OCI-LY1 (cell line): Measurements from ENCODE around the gene HSPA12A.

Source experiments
- H2AFZ ChIP-seq: fragments of 200-600 bp; sonication (generic), shearing (Covaris generic); 2 replicates; pipeline ENCODE4 v1.6.0; 2014; ENCODE audit warnings: antibody characterized with exemption, mild to moderate bottlenecking, low read length
- H3F3A ChIP-seq: fragments of 200-600 bp; sonication (generic), shearing (Covaris generic); 2 replicates; pipeline ENCODE4 v1.6.0; 2014; ENCODE audit warnings: mild to moderate bottlenecking, antibody characterized with exemption, low read length, moderate library complexity; ENCODE audit not compliant: insufficient read depth
- H3K27ac ChIP-seq: fragments of 200-600 bp; sonication (generic); 2 replicates; pipeline ENCODE4 v1.5.1; 2014; ENCODE audit warnings: low read length, mixed run types, mild to moderate bottlenecking, low read depth; ENCODE audit not compliant: poor library complexity, severe bottlenecking
- H3K27me3 ChIP-seq: fragments of 200-600 bp; sonication (generic); 2 replicates; pipeline ENCODE4 v1.6.0; 2014; ENCODE audit warnings: antibody characterized with exemption, mild to moderate bottlenecking, low read length, moderate library complexity; ENCODE audit not compliant: insufficient read depth
- H3K36me3 ChIP-seq: fragments of 200-600 bp; sonication (generic); 2 replicates; pipeline ENCODE4 v1.6.1; 2014; ENCODE audit warnings: mild to moderate bottlenecking, antibody characterized with exemption, low read length, moderate library complexity, mixed read lengths; ENCODE audit not compliant: insufficient read depth
- H3K4me1 ChIP-seq: fragments of 200-600 bp; sonication (generic); 2 replicates; pipeline ENCODE4 v1.5.1; 2014; ENCODE audit warnings: mild to moderate bottlenecking, low read length, moderate library complexity; ENCODE audit not compliant: insufficient read depth, severe bottlenecking
- H3K4me2 ChIP-seq: fragments of 200-600 bp; sonication (generic), shearing (Covaris generic); 2 replicates; pipeline ENCODE4 v1.6.1; 2014; ENCODE audit warnings: low read length
- H3K4me3 ChIP-seq: fragments of 200-600 bp; sonication (generic); 2 replicates; pipeline ENCODE4 v1.5.1; 2014; ENCODE audit warnings: low read length, low read depth, mild to moderate bottlenecking, mixed read lengths; ENCODE audit not compliant: poor library complexity, severe bottlenecking
- H3K79me2 ChIP-seq: fragments of 200-600 bp; shearing (Covaris generic); 2 replicates; pipeline ENCODE4 v1.6.1; 2016; ENCODE audit warnings: mixed run types, low read length, mixed read lengths; ENCODE audit not compliant: insufficient read depth
- H3K9ac ChIP-seq: fragments of 200-600 bp; sonication (generic), shearing (Covaris generic); 2 replicates; pipeline ENCODE4 v1.6.1; 2014; ENCODE audit warnings: mild to moderate bottlenecking, low read length, mixed read lengths
- H3K9me2 ChIP-seq: fragments of 200-600 bp; sonication (generic), shearing (Covaris generic); 2 replicates; pipeline ENCODE4 v1.6.1; 2014; ENCODE audit warnings: low read depth, mild to moderate bottlenecking, low read length, mixed read lengths
- H3K9me3 ChIP-seq: fragments of 200-600 bp; shearing (Covaris generic); 2 replicates; pipeline ENCODE4 v1.6.1; 2014; ENCODE audit warnings: low read length, mixed read lengths
- H4K20me1 ChIP-seq: fragments of 200-600 bp; sonication (generic), shearing (Covaris generic); 2 replicates; pipeline ENCODE4 v1.6.0; 2016; ENCODE audit warnings: mild to moderate bottlenecking, low read length; ENCODE audit not compliant: insufficient read depth
- EZH2 ChIP-seq: fragments of 200-600 bp; sonication (generic), shearing (Covaris generic); IDR thresholded peaks from 2 replicates; pipeline ENCODE4 v1.8.0; 2017; ENCODE audit warnings: borderline replicate concordance, mixed run types, mild to moderate bottlenecking, antibody characterized with exemption, low read length, moderate library complexity, mixed read lengths
- TF ChIP-seq, protein P1 (sequence below): fragments of 200-600 bp; sonication (generic), shearing (Covaris generic); IDR thresholded peaks from 2 replicates; pipeline ENCODE4 v1.5.1; 2017; ENCODE audit warnings: mild to moderate bottlenecking, antibody characterized with exemption, low read length, moderate library complexity, mixed read lengths

Gene HSPA12A

GRCh38 chr10:116696919-116697318, 45.4 kb downstream of the HSPA12A start:
- H3K4me2 ChIP-seq: no peak overlapping the region
- H3K27ac ChIP-seq: no peak overlapping the region
- H3K4me3 ChIP-seq: no peak overlapping the region
- no peaks in the 10 kb centered on the region for H3K27me3 ChIP-seq
- TF ChIP-seq EZH2: no peak
- TF ChIP-seq, protein P1, sequence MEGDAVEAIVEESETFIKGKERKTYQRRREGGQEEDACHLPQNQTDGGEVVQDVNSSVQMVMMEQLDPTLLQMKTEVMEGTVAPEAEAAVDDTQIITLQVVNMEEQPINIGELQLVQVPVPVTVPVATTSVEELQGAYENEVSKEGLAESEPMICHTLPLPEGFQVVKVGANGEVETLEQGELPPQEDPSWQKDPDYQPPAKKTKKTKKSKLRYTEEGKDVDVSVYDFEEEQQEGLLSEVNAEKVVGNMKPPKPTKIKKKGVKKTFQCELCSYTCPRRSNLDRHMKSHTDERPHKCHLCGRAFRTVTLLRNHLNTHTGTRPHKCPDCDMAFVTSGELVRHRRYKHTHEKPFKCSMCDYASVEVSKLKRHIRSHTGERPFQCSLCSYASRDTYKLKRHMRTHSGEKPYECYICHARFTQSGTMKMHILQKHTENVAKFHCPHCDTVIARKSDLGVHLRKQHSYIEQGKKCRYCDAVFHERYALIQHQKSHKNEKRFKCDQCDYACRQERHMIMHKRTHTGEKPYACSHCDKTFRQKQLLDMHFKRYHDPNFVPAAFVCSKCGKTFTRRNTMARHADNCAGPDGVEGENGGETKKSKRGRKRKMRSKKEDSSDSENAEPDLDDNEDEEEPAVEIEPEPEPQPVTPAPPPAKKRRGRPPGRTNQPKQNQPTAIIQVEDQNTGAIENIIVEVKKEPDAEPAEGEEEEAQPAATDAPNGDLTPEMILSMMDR: no peak
- no peaks in the 10 kb centered on the region for H3K79me2 ChIP-seq
- no peaks in the 10 kb centered on the region for H3K9me3 ChIP-seq
- H3K4me1 ChIP-seq: no peaks in the 10 kb centered on the region
- no peaks in the 10 kb centered on the region for H4K20me1 ChIP-seq
- H3K9ac ChIP-seq: no peak overlapping the region
- no peaks in the 10 kb centered on the region for H3K9me2 ChIP-seq
- no peaks in the 10 kb centered on the region for H3K36me3 ChIP-seq
- no peaks in the 10 kb centered on the region for H3F3A ChIP-seq
- H2AFZ ChIP-seq: no peak overlapping the region

DNA sequence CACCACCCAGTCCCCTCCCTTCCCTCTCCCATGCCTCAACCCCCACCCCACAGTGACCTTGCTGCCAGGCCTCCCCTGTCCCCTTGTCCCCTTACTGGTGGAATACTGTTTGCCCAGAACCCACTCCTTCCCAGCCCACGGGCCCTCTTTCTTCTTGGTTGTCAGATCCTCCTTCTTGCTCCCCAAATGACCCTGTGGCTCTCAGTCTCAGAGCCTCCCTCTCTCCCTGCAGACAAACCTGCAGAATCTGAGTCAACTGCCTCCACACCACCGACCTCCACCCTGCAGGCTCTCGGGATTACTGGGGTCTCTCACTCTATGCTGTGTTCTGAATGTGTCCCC, 47.5 kb downstream of the HSPA12A start:
- TF ChIP-seq, protein P1: no peak
- TF ChIP-seq EZH2: no peak
- no peaks in the 10 kb centered on the region for H4K20me1 ChIP-seq
- no peak overlapping the region for H3K9ac ChIP-seq
- H3K4me3 ChIP-seq: no peak overlapping the region
- H3K79me2 ChIP-seq: no peaks in the 10 kb centered on the region
- no peak overlapping the region for H2AFZ ChIP-seq
- H3K4me1 ChIP-seq: no peaks in the 10 kb centered on the region
- no peak overlapping the region for H3K27ac ChIP-seq
- no peaks in the 10 kb centered on the region for H3K36me3 ChIP-seq
- no peaks in the 10 kb centered on the region for H3K9me3 ChIP-seq
- H3F3A ChIP-seq: no peaks in the 10 kb centered on the region
- H3K27me3 ChIP-seq: no peaks in the 10 kb centered on the region
- no peak overlapping the region for H3K4me2 ChIP-seq
- H3K9me2 ChIP-seq: no peaks in the 10 kb centered on the region

DNA sequence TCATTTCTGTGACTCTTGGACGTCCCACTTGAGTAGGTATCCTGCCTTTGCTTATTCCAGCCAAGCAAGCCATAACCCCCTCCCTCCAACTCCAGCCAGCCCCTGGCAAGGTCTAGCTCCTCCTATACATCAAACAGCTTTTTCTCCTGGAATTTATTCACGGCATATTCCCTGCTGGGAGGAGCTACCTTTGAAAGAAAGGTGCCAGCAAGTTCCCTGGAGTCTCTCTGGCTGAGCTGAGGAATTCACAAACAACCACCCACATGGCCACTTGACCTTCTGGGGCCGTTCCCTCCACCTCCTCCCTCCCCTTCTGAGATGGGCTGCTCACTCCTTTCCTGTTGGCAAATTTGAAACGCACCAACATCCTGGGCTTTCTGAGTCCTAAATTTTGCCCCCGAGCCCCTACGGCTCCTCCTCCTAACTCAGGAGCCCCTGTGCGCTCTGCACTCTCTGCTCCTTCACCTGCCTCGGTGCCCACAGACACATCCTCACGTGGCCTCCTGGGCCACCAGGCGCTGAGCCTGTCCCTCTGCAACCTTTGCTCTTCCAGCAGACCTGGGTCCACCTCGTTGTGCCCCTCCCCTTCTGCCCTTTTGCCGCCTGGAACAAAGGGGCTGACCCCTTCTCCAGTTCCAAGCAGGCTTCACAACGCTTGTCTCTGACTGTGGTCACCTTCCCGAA, 48.0 kb downstream of the HSPA12A start:
- no peak overlapping the region for H3K9ac ChIP-seq
- H3K9me3 ChIP-seq: no peaks in the 10 kb centered on the region
- TF ChIP-seq EZH2: no peak
- TF ChIP-seq, protein P1: no peak

More for the DNA sequence above, 48.0 kb downstream of the HSPA12A start:
- H2AFZ ChIP-seq: no peak overlapping the region
- no peaks in the 10 kb centered on the region for H3K4me1 ChIP-seq
- H3K79me2 ChIP-seq: no peaks in the 10 kb centered on the region
- H4K20me1 ChIP-seq: no peaks in the 10 kb centered on the region
- no peak overlapping the region for H3K27ac ChIP-seq
- H3K27me3 ChIP-seq: no peaks in the 10 kb centered on the region
- no peaks in the 10 kb centered on the region for H3K9me2 ChIP-seq
- H3F3A ChIP-seq: no peaks in the 10 kb centered on the region
- H3K4me3 ChIP-seq: no peak overlapping the region
- H3K4me2 ChIP-seq: no peak overlapping the region
- H3K36me3 ChIP-seq: no peaks in the 10 kb centered on the region
